ENCODE measurements around the gene KLF16.

- TF ChIP-seq CTCF (IDR thresholded peaks at IDR 0.05): no peak
- TF ChIP-seq ZFX (IDR thresholded peaks at IDR 0.05; ENCODE audit: borderline replicate concordance): no peak
These were observed 29.8 kb downstream of the KLF16 start for GRCh38 chr19:1833540-1833939.
